Stimulated activated CD4-positive, alpha-beta T cell treated with anti-CD3 and anti-CD28 coated beads, Interleukin-4, amount 100 ng/mL, for 4 hours (primary cell): ENCODE measurements around the gene TWF2.
"Not testable (repeated sequence)": the region's sequence is repeated elsewhere in the genome, so short reads cannot be mapped to it uniquely, and the experiment has no call there.

ENCODE experiments used
- DNase-seq, 2 experiments: peaks; one replicate each; pipeline ENCODE4 v3.0.0-alpha.2; 2020

TWF2 gene

DNA sequence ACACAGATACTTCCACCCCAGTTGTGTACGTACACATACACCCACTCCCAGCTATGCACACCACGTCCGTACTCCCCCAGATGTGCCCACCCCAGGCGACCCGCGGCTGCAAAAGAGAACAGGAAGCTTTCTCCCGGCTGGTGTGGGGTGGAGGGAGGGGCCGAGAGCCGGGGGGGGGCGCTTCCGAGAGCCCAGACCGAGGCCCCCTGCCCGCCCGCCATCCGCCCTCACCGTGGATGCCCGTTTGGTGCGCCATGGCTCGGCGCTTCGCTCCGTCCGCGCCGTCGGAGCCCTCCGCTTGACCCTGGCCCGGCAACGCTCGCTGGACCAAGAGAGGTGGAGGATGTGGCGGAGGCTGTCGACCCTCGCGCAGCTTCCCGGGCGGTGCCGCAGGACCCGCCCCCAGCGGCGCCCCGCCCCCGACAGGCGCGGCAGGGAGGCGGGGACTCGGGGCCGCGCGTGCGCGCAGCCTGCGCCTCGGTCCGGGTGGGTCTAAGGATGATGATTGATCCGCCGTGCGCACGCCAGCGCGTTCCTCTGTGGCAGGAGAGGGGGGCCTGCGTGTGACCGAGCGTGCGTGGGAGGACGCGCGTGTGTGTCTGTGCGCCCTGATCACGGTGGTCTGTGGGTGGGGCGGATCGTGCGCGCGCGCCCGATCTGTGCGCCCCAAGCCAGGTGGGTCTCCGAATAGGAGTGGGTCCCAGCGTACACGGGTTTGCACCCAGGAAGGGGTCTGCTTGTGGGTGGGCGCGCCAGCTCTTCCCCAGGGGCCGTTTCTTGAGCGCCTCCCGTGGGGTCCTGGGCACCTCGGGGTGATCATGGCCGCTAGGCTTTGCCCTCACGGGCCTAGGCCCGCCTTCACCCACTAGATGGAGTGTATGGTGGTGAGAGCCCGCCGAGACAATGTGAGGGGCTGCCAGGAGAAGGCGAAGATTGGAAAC is at the start of gene TWF2:
TWF2 (minus strand) TSS at position 398 of the 941 bp plus-strand sequence; CDS start at position 256, 142 bp downstream.
- peak; percentile 87 to 94 for DNase-seq

DNA sequence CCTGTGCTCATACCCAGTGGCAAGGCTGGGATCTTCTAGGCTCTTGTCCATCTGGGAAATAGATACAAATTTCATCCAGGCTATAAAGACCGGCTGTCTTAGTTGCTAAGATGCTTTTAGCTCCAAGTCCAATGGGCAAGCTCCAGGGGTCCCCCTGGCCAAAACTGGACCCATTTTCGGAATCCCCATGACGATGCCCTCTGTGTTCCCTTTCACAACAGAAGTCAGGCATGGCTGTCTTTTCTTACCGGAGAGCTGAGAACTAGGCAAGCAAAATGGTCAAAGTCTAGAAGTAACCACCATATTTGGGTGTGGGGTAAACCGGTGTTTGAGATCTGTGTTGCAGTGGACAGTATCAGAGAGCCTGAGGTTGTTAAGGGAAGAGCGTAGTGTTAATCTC is 49.7 kb upstream of the TWF2 start:
- DNase-seq, result no peak

DNA sequence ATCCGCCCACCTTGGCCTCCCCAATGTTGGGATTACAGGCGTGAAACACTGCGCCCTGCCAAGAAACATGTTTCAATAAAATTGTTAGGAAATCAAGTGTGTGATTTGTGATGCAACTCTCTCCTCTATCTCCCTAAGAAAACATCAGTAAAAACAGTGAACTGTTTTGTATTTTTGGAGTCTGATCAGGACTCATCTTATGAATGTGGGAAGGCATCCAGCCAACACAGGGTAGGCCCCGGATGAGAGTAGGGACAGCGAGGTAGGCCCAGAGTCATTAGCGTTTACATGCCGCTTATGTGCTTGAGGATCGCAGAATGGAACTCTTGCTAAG is 47.8 kb upstream of the TWF2 start:
- no peak for DNase-seq

- not testable (repeated sequence) for DNase-seq
These were observed 45.1 kb upstream of the TWF2 start for GRCh38 chr3:52284051-52284450.

- no peak for DNase-seq
These were observed 44.3 kb upstream of the TWF2 start for GRCh38 chr3:52283306-52283705.

DNA sequence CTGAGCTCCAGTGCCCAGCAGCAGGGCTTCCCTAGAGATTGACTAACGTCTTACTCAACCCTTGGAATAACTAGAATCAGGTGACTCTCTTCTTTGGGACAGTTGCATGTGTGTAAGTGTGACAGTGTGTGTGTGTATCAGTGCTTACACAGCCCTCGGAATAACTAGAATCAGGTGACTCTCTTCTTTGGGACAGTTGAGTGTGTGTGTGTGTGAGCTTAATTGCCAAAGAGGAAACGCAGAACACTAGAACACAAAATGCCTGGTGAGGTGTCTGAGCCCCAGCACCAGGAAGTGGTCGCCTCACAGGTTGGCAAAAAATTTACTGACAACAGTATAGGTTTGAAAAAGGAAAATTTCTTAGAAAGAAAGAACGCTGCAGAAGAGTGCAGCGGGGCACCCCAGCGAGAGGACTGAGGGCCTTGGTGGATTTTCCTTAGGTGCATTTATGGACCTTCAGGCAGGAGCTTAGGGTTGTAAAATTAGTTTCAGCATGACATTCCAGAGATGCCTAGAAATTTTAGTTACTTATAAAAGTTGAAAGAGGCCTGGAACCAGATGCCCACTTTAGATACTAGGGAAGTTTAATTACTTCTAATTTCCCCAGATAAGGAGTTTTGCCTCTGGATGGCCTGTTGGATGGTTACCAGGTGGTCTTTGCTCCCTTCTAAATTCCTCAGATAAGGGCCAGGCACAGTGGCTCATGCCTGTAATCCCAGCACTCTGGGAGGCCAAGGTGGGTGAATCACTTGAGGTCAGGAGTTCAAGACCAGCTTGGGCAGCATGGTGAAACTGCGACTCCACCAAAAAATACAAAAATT is 43.2 kb upstream of the TWF2 start:
- DNase-seq, result peak in 1 of 2 experiments; percentile 29

DNA sequence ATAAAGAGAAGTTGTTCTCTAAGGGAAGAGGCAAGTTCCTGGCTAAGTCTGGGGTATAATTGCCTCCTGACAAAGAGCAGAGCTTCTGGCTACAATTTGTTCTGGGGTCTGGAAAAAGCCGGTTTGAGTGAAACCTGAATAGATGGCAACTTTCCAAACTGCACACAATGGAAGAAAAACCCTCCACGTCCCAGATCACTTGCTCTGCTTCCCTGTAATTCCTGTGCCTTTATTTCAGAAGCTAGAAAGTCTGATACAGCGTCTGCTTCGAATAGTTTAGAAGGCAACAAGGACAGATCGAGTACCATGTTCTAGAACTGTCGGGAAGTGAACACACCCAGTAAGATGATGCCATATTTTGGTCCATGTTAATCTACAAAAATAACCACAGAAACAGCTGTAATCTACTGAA is 41.1 kb upstream of the TWF2 start:
- no peak for DNase-seq

DNA sequence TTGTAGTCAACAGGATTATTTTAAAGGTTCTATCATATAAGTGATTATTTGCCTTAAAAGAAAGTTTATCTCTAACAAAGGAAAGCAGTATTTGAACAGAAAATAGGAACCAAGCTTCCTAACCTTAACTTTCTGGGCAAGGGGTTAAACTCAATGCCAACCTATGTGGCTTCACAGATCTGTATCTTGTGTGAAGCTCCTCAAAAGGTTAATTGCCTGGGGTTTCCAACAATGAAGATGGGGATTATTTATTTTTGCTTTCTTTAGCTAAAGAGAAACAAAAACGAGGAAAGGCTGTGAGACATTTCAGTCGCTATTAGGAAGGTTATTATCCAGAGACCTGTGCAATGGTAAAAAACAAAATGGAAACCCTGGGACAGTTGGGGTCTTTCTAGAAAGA is 40.6 kb upstream of the TWF2 start:
- DNase-seq, result no peak

DNA sequence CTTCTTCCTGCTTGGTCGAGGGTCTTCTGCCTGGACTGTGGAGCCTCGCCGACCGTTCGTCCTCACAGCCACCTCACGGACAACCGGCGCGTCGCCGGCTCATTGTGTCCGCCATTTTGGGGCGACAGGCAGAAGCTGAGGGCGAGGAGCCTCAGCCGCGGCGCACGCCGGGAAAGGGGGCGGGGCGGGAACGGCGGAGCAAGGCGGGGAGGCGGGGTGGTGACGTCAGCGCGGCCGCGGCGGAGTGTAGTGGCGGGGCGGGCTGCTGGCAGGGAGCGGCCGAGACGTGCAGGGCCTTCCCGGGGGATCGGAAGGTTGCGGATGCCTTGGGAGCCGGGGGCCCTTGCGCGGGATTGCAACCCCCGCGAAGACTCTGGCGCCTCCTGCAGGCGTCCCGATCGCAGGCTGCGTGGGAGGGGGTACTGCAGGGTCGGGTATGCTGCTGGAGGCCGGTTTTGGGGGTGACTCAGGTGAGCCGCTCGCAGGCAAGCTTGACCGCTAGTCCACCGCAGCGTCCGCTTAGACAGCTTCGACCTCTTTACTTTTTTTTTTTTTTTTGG is 39.6 kb upstream of the TWF2 start, which contains the start of gene WDR82:
WDR82 (minus strand) TSS at position 140 of the 560 bp plus-strand sequence. CDS start 288 bp downstream, outside the sequence.
- DNase-seq, result peak; percentile 94 to 100

GRCh38 chr3:52277972-52278509 is 39.1 kb upstream of the TWF2 start:
- peak; percentile 58 to 64 for DNase-seq

- DNase-seq, result peak; percentile 68 to 75
These were observed 38.4 kb upstream of the TWF2 start for GRCh38 chr3:52277071-52277964.

- not testable (repeated sequence) for DNase-seq
These were observed 35.8 kb upstream of the TWF2 start for GRCh38 chr3:52274781-52275180.

- no peak for DNase-seq
These were observed 33.9 kb upstream of the TWF2 start for GRCh38 chr3:52272831-52273230.

- DNase-seq, result not testable (repeated sequence)
These were observed 33.2 kb upstream of the TWF2 start for GRCh38 chr3:52272172-52272571.

GRCh38 chr3:52270252-52270754 is 31.3 kb upstream of the TWF2 start:
- no peak for DNase-seq

- no peak for DNase-seq
These were observed 30.8 kb upstream of the TWF2 start for GRCh38 chr3:52269776-52270175.

DNA sequence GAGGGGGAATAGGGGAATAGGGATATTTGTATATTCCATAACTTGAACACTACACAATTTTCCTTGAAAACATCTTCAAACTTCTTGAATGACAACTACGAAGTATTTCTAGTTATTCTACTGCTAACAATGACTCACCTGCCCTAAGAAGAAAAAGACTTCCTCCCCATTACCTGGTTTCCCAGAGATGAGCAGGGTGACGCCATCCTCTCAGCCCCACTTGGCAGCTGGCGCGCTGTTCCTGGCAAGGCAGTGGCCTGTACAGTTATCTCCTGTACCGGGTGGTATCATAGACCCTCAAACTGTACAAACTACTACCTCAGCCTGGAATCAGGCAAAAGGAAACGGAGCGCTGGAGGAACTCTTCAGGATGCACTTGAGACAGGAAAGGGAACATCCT is 29.1 kb upstream of the TWF2 start:
- peak; percentile 52 to 74 for DNase-seq

GRCh38 chr3:52265387-52265786 is 26.4 kb upstream of the TWF2 start:
- no peak for DNase-seq

GRCh38 chr3:52262447-52262846 is 23.5 kb upstream of the TWF2 start:
- no peak for DNase-seq

- DNase-seq, result no peak
These were observed 20.5 kb upstream of the TWF2 start for GRCh38 chr3:52259448-52259847.

GRCh38 chr3:52259035-52259434 is 20.1 kb upstream of the TWF2 start:
- DNase-seq, result no peak

DNA sequence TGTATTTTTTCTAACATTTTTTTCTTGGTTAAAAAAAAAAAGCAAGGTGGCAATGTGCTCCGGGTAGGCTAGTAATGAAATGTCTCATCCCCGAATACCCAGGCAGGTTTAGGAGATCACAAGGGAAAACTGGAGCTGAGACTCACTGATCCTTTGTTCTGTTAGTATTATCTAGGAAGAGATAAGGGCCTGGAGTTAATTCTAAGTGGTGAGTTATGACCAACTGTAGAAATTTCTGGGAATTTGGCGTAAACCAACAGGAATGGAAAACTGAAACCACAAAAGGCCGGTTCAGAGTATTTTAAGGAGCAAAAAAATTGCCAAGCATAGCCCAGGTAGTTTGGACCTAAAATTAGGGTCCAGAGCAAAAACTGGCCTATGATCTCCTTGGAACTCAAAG is 19.0 kb upstream of the TWF2 start:
- no peak for DNase-seq
